Measurements from ENCODE around the gene SAA4. TPM values are rescaled to one million over a fixed set of nuclear protein-coding genes. Genes with fewer than 3 reads are reported as not detected.
"Not testable (repeated sequence)": the region's sequence is repeated elsewhere in the genome, so short reads cannot be mapped to it uniquely, and the experiment has no call there.

Gene SAA4
- total and polyA plus RNA-seq, 2 donors, result 0.54 TPM; not detected in 1

- Histone ChIP-seq H3K4me3 (ENCODE audit: low read depth, low read length) (no peak overlapping the region), H3K36me3 (ENCODE audit: insufficient read depth) (no peaks in the 10 kb centered on the region), H3K4me1 (ENCODE audit: insufficient read depth) (no peaks in the 10 kb centered on the region), H3K27ac (ENCODE audit: low read depth) (no peak overlapping the region)
- 55% methylated on average over 8 of the region's 8 CpGs for WGBS
- no peak for DNase-seq (ENCODE audit: extremely low spot score)
Measured at GRCh38 chr11:18235394-18236334, 938 bp downstream of the SAA4 start.

- Histone ChIP-seq H3K4me3 (ENCODE audit: low read depth, low read length) (no peak overlapping the region), H3K4me1 (ENCODE audit: insufficient read depth) (no peaks in the 10 kb centered on the region), H3K36me3 (ENCODE audit: insufficient read depth) (no peaks in the 10 kb centered on the region), H3K27ac (ENCODE audit: low read depth) (no peak overlapping the region)
- DNase-seq (ENCODE audit: extremely low spot score), result no peak
- 89% methylated on average over 4 of the region's 4 CpGs for WGBS
Measured at GRCh38 chr11:18233912-18234311, 2.7 kb downstream of the SAA4 start.

GRCh38 chr11:18230859-18231258 lies 5.7 kb downstream of the SAA4 start:
- DNase-seq (ENCODE audit: extremely low spot score), result no peak
- no peaks in the 10 kb centered on the region for H3K36me3 ChIP-seq (ENCODE audit: insufficient read depth)
- 57% methylated on average over 2 of the region's 2 CpGs for WGBS
- no peak overlapping the region for H3K27ac ChIP-seq (ENCODE audit: low read depth)
- no peaks in the 10 kb centered on the region for H3K4me1 ChIP-seq (ENCODE audit: insufficient read depth)
- no peak overlapping the region for H3K4me3 ChIP-seq (ENCODE audit: low read depth, low read length)

- Histone ChIP-seq H3K27ac (ENCODE audit: low read depth) (no peak overlapping the region), H3K4me3 (ENCODE audit: low read depth, low read length) (no peak overlapping the region), H3K4me1 (ENCODE audit: insufficient read depth) (no peaks in the 10 kb centered on the region), H3K36me3 (ENCODE audit: insufficient read depth) (no peaks in the 10 kb centered on the region)
- WGBS, result 75% methylated on average over 3 of the region's 3 CpGs
- DNase-seq (ENCODE audit: extremely low spot score), result no peak
Measured at GRCh38 chr11:18229501-18229900, 7.1 kb downstream of the SAA4 start.

DNA sequence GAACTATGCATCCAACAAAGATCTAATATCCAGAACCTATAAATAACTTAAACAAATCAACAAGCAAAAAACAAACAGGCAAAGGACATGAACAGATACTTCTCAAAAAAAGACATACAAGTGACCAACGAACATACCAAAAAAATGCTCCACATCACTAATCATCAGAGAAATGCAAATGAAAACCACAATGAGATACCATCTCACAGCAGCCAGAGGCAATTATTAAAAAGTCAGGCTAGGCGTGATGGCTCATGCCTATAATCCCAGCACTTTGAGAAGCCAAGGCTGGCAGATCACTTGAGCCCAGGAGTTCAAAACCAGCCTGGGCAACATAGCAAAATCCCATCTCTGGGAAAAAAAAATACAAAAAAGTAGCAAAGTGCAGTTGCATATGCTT lies 10.7 kb downstream of the SAA4 start:
- no peak overlapping the region for H3K27ac ChIP-seq (ENCODE audit: low read depth)
- no peaks in the 10 kb centered on the region for H3K36me3 ChIP-seq (ENCODE audit: insufficient read depth)
- 66% methylated on average over 2 of the region's 2 CpGs for WGBS
- no peaks in the 10 kb centered on the region for H3K4me1 ChIP-seq (ENCODE audit: insufficient read depth)
- no peak overlapping the region for H3K4me3 ChIP-seq (ENCODE audit: low read depth, low read length)
- DNase-seq (ENCODE audit: extremely low spot score), result no peak

DNA sequence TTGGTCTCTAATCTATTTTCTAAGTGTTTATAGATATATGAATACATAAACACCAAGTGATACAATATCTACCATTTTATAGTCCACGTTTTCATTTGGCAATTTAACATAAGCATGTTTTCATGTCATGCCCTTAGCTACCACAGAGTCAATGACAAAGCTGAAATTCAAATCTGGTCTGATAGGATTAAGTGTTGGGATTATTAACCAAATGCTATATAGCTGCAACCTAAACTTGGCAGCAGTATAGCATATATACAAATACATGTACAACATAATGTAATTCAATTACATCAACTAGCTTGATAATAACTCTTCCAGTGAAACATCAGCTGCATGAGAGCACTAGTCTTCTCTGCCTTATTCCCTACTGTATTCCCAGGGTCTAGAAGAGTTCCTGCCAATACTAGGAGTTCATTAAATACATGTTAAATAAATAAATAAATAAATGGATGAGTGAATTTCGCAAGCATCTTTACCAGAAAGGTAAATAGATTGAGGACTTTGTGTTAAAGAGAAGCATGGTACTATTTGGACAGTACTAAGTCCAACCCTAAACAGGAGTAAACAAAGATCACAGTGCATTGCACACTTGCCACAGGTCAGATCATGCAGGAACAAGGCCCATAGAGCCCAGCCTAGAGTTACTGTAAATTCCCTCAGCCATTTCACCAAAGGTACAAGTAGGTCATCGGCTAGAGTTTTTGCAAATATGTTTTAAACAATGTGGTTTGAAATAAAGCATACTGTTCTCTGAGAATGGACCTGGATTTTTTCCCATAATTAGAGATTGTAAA lies 12.8 kb downstream of the SAA4 start:
- Histone ChIP-seq H3K36me3 (ENCODE audit: insufficient read depth) (no peaks in the 10 kb centered on the region), H3K4me3 (ENCODE audit: low read depth, low read length) (no peak overlapping the region), H3K4me1 (ENCODE audit: insufficient read depth) (no peaks in the 10 kb centered on the region), H3K27ac (ENCODE audit: low read depth) (no peak overlapping the region)
- WGBS, result 71% methylated on average over 3 of the region's 3 CpGs
- no peak for DNase-seq (ENCODE audit: extremely low spot score)

- H3K4me1 ChIP-seq (ENCODE audit: insufficient read depth), result no peaks in the 10 kb centered on the region
- H3K36me3 ChIP-seq (ENCODE audit: insufficient read depth), result no peaks in the 10 kb centered on the region
- H3K27ac ChIP-seq (ENCODE audit: low read depth), result no peak overlapping the region
- WGBS, result 90% methylated on average over 3 of the region's 3 CpGs
- no peak for DNase-seq (ENCODE audit: extremely low spot score)
- H3K4me3 ChIP-seq (ENCODE audit: low read depth, low read length), result no peak overlapping the region
Measured at GRCh38 chr11:18222814-18223421, 13.7 kb downstream of the SAA4 start.

DNA sequence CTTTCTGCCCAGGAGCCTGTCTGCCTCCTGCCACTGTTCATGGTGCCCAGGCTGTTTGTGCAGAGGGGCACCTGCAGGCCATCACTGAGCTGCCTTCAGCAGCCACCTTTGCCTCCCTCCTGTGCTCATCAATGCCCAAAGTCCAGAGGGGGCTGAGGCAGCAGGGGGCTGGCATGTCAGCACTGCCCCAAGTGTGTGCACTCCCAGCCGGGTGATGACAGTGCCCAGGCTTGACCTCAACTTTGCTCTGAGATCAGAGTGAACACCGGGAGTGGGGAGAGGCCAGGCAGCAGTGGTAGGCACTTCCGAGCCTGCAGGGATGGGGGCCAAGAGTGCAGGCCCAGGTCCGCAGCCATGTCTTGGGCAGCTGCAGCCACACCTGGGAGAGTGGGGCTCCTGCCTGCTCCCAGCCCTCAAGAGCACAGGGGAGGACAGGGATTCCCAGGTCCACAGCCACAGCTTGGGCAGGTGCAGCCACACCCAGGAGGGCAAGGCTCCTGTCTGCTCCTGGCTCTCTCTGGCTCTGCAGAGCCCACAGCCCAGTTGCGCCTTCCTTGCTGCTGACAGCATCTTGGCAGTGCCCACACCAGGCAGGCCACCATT lies 15.2 kb downstream of the SAA4 start:
- no peaks in the 10 kb centered on the region for H3K36me3 ChIP-seq (ENCODE audit: insufficient read depth)
- DNase-seq (ENCODE audit: extremely low spot score), result no peak
- H3K4me3 ChIP-seq (ENCODE audit: low read depth, low read length), result no peak overlapping the region
- WGBS, result 88% methylated on average over 5 of the region's 5 CpGs
- H3K4me1 ChIP-seq (ENCODE audit: insufficient read depth), result no peaks in the 10 kb centered on the region
- H3K27ac ChIP-seq (ENCODE audit: low read depth), result no peak overlapping the region

GRCh38 chr11:18209058-18209457 lies 27.5 kb downstream of the SAA4 start:
- Histone ChIP-seq H3K4me3 (ENCODE audit: low read depth, low read length) (no peak overlapping the region), H3K27ac (ENCODE audit: low read depth) (no peak overlapping the region), H3K4me1 (ENCODE audit: insufficient read depth) (no peaks in the 10 kb centered on the region), H3K36me3 (ENCODE audit: insufficient read depth) (no peaks in the 10 kb centered on the region)
- no peak for DNase-seq (ENCODE audit: extremely low spot score)
- WGBS, result 19% methylated on average over 33 of the region's 33 CpGs

DNA sequence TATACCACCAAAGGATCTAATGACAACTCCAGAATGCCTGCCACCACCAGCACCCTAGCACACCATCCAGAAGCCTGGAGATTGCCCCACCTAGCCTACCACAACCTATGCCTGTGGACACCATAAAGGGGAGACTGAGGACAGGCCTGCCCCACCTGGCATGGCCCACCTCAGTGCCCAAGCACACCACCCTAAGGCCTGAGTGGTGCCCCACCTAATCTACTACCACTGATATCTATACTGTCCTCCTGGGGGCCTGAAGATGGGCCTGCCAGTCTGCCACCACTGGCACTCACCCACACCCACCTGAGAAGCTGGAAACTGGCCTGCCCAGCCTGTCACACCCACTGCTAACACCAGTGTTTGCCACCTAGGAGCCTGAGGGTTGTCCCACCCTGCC lies 31.8 kb downstream of the SAA4 start:
- no peaks in the 10 kb centered on the region for H3K36me3 ChIP-seq (ENCODE audit: insufficient read depth)
- DNase-seq (ENCODE audit: extremely low spot score), result no peak
- H3K4me1 ChIP-seq (ENCODE audit: insufficient read depth), result no peaks in the 10 kb centered on the region
- no peak overlapping the region for H3K27ac ChIP-seq (ENCODE audit: low read depth)
- H3K4me3 ChIP-seq (ENCODE audit: low read depth, low read length), result no peak overlapping the region

GRCh38 chr11:18204220-18204619 lies 32.4 kb downstream of the SAA4 start:
- 85% methylated on average over 3 of the region's 3 CpGs for WGBS
- no peak overlapping the region for H3K27ac ChIP-seq (ENCODE audit: low read depth)
- H3K4me1 ChIP-seq (ENCODE audit: insufficient read depth), result no peaks in the 10 kb centered on the region
- no peaks in the 10 kb centered on the region for H3K36me3 ChIP-seq (ENCODE audit: insufficient read depth)
- no peak for DNase-seq (ENCODE audit: extremely low spot score)
- H3K4me3 ChIP-seq (ENCODE audit: low read depth, low read length), result no peak overlapping the region

DNA sequence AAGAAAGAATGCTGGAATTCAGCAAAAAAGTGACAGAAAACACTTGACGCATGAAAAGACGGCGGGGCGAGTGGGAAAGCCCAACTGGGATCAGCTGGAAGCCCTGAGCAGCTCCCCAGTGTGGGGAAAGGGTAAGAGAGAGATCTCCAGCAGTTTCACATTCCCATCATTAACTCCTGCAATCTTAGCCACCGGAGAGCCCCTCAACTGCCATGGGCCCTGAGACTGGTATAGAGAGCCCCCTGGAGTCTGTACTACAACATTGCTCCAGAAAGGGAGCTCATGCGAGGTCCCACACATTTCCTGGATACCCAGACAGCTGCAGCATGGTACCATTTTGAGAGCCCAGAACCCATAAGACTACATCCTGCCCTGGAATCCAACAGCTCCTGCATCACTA lies 32.9 kb downstream of the SAA4 start:
- Histone ChIP-seq H3K4me3 (ENCODE audit: low read depth, low read length) (no peak overlapping the region), H3K36me3 (ENCODE audit: insufficient read depth) (no peaks in the 10 kb centered on the region), H3K4me1 (ENCODE audit: insufficient read depth) (no peaks in the 10 kb centered on the region), H3K27ac (ENCODE audit: low read depth) (no peak overlapping the region)
- DNase-seq (ENCODE audit: extremely low spot score), result no peak
- 4% methylated on average over 6 of the region's 6 CpGs for WGBS

DNA sequence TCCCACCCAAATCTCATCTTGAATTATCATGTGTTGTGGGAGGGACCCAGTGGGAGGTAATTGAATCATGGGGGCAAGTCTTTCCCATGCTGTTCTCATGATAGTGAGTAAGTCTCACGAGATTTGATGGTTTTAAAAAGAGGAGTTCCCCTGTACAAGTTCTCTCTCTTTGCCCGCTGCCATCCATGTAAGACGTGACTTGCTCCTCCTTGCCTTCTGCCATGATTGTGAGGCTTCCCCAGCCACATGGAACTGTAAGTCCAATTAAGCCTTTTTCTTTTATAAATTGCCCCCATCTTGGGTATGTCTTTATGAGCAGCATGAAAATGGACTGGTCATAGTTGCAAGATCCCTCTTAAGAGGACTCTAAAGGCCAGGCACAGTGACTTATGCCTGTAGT lies 38.9 kb downstream of the SAA4 start:
- not testable (repeated sequence) for H3K4me1 ChIP-seq (ENCODE audit: insufficient read depth); DNase-seq (ENCODE audit: extremely low spot score); H3K4me3 ChIP-seq (ENCODE audit: low read depth, low read length); H3K36me3 ChIP-seq (ENCODE audit: insufficient read depth); H3K27ac ChIP-seq (ENCODE audit: low read depth)
- WGBS, result 56% methylated on average over 3 of the region's 3 CpGs

Data from urinary bladder (tissue), 4 donors.